IMR-90 (cell line): ENCODE measurements around the gene KRT33A. TPM values are rescaled to one million over a fixed set of nuclear protein-coding genes. Genes with fewer than 3 reads are reported as not detected.
"Not testable (repeated sequence)": the region's sequence is repeated elsewhere in the genome, so short reads cannot be mapped to it uniquely, and the experiment has no call there.

Source experiments
- ATAC-seq: fragments of 200-7000 bp; cut with Tn5 transposase; 2 replicates; pipeline ENCODE4 v1.9.1; 2020; ENCODE audit warnings: low read depth, mild to moderate bottlenecking, moderate library complexity
- BruUV-seq: library from RNA; stranded (reverse); fragments of 400-500 nt; replicated peaks from 2 replicates; lab custom pipeline; 2021; lab: Mats Ljungman, UMichigan
- CTCF ChIA-PET: fragments of 300-600 bp; formaldehyde crosslinking; extraction: SDS; loops from one replicate; lab custom pipeline; 2021; ENCODE audit warnings: antibody characterized with exemption; lab: Yijun Ruan, JAX
- POLR2A ChIA-PET: fragments of 300-600 bp; sonication (Branson Sonifier 250); formaldehyde crosslinking; loops from one replicate; lab custom pipeline; 2022; ENCODE audit warnings: antibody characterized with exemption; ENCODE audit not compliant: unreplicated experiment; lab: Charles Lee
- DNase-seq: peaks from one replicate; pipeline ENCODE4 v3.0.0; 2013
- H2AFZ ChIP-seq: replicated peaks from 2 replicates; pipeline ENCODE3; 2013; ENCODE audit warnings: low read length, mild to moderate bottlenecking; ENCODE audit not compliant: poor library complexity
- H2AK5ac ChIP-seq: 2 replicates; pipeline ENCODE4 v1.6.1; 2013; ENCODE audit warnings: low read depth, low read length, inconsistent platforms
- H2AK9ac ChIP-seq: replicated peaks from 2 replicates; pipeline ENCODE3; 2013; ENCODE audit warnings: mild to moderate bottlenecking, low read depth, low read length, moderate library complexity; ENCODE audit not compliant: poor library complexity
- H2BK120ac ChIP-seq: 2 replicates; pipeline ENCODE4 v1.6.1; 2013; ENCODE audit warnings: low read depth, low read length, inconsistent platforms
- H2BK15ac ChIP-seq: 3 replicates; pipeline ENCODE4 v1.6.1; 2013; ENCODE audit warnings: low read depth, low read length, inconsistent platforms
- H2BK20ac ChIP-seq: 2 replicates; pipeline ENCODE4 v1.6.1; 2013; ENCODE audit warnings: low read depth, mild to moderate bottlenecking, inconsistent platforms, low read length, moderate library complexity
- H2BK5ac ChIP-seq: 2 replicates; pipeline ENCODE4 v1.6.1; 2013; ENCODE audit warnings: mild to moderate bottlenecking, low read depth, low read length, inconsistent platforms; ENCODE audit not compliant: poor library complexity, severe bottlenecking
- H3K14ac ChIP-seq: replicated peaks from 2 replicates; pipeline ENCODE4 v1.6.1; 2013; ENCODE audit warnings: low read depth, low read length, inconsistent platforms
- H3K18ac ChIP-seq: 2 replicates; pipeline ENCODE4 v1.6.1; 2013; ENCODE audit warnings: low read depth, low read length, control low read depth
- H3K23ac ChIP-seq: 2 replicates; pipeline ENCODE4 v1.6.1; 2013; ENCODE audit warnings: low read depth, low read length, inconsistent platforms
- H3K27ac ChIP-seq: 2 replicates; pipeline ENCODE4 v1.5.1; 2013; ENCODE audit warnings: mild to moderate bottlenecking, control low read depth, low read length; ENCODE audit not compliant: insufficient read depth
- H3K27me3 ChIP-seq: 2 replicates; pipeline ENCODE4 v1.6.1; 2013; ENCODE audit warnings: low read length; ENCODE audit not compliant: control insufficient read depth, insufficient read depth
- H3K36me3 ChIP-seq: 2 replicates; pipeline ENCODE4 v1.6.1; 2013; ENCODE audit warnings: low read length, mixed read lengths; ENCODE audit not compliant: control insufficient read depth, insufficient read depth
- H3K4ac ChIP-seq: 2 replicates; pipeline ENCODE4 v1.6.1; 2013; ENCODE audit warnings: low read depth, low read length, inconsistent platforms
- H3K4me1 ChIP-seq: 2 replicates; pipeline ENCODE4 v1.6.1; 2013; ENCODE audit warnings: low read length, mixed read lengths; ENCODE audit not compliant: control insufficient read depth, insufficient read depth
- H3K4me2 ChIP-seq: 2 replicates; pipeline ENCODE4 v1.6.1; 2013; ENCODE audit warnings: low read depth, mild to moderate bottlenecking, control low read depth, low read length, moderate library complexity
- H3K4me3 ChIP-seq: 2 replicates; pipeline ENCODE4 v1.5.1; 2013; ENCODE audit warnings: low read depth, mild to moderate bottlenecking, control low read depth, low read length, moderate library complexity; ENCODE audit not compliant: insufficient read depth
- H3K56ac ChIP-seq: 2 replicates; pipeline ENCODE4 v1.6.1; 2013; ENCODE audit warnings: low read length, inconsistent platforms; ENCODE audit not compliant: insufficient read depth; ENCODE audit errors: extremely low read depth
- H3K79me1 ChIP-seq, 2 experiments: 2 replicates each; pipeline ENCODE4 v1.6.1; 2013; ENCODE audit warnings: low read length in 2 of 2, inconsistent platforms in 1 of 2, low read depth in 1 of 2
- H3K9ac ChIP-seq: 2 replicates; pipeline ENCODE4 v1.6.1; 2013; ENCODE audit warnings: low read depth, low read length, control low read depth
- H3K9me1 ChIP-seq: 2 replicates; pipeline ENCODE4 v1.6.1; 2013; ENCODE audit warnings: low read length, inconsistent platforms; ENCODE audit not compliant: insufficient read depth
- H3K9me3 ChIP-seq: 2 replicates; pipeline ENCODE4 v1.6.1; 2013; ENCODE audit warnings: low read length; ENCODE audit not compliant: control insufficient read depth, insufficient read depth
- H4K20me1 ChIP-seq: 2 replicates; pipeline ENCODE4 v1.6.1; 2013; ENCODE audit warnings: low read length, inconsistent platforms; ENCODE audit not compliant: insufficient read depth
- H4K5ac ChIP-seq: 2 replicates; pipeline ENCODE4 v1.6.1; 2013; ENCODE audit warnings: mild to moderate bottlenecking, low read depth, low read length, control low read depth
- H4K8ac ChIP-seq, 2 experiments: 2 replicates each; pipeline ENCODE4 v1.6.1; 2013; ENCODE audit warnings: low read depth in 2 of 2, low read length in 2 of 2, control low read depth in 1 of 2, inconsistent platforms in 1 of 2
- H4K91ac ChIP-seq: 2 replicates; pipeline ENCODE4 v1.6.1; 2013; ENCODE audit warnings: low read depth, low read length, inconsistent platforms; ENCODE audit not compliant: insufficient read depth
- BHLHE40 ChIP-seq: fragments of 150-350 bp; IDR thresholded peaks from 2 replicates; pipeline ENCODE4 v1.6.1; 2016; ENCODE audit warnings: mild to moderate bottlenecking, low read depth, low read length
- FOS ChIP-seq: fragments of 150-350 bp; IDR thresholded peaks from 2 replicates; pipeline ENCODE4 v1.6.1; 2016; ENCODE audit warnings: low read depth, low read length
- NFE2L2 ChIP-seq: fragments of 150-350 bp; IDR thresholded peaks from 2 replicates; pipeline ENCODE4 v1.6.1; 2016; ENCODE audit warnings: low read depth, mild to moderate bottlenecking, low read length
- WGBS, 2 experiments: methylation state at CpG; one replicate each; pipeline versions ENCODE4 v1.1.5 to v1.1.7; 2013; ENCODE audit warnings: missing lambda C conversion rate in 2 of 2; ENCODE audit not compliant: insufficient read length in 1 of 2; ENCODE audit errors: extremely low coverage in 2 of 2; 5-methylcytosine and 5-hydroxymethylcytosine counted together
- dilution Hi-C: fragments of 300-500 bp; cut with HindIII; formaldehyde crosslinking; loops from one replicate; pipeline ENCODE4 v1.14.3; 2018; ENCODE audit warnings: low sequenced_read_pairs; ENCODE audit not compliant: unreplicated experiment
- in situ Hi-C: fragments of 300-500 bp; cut with MboI; formaldehyde crosslinking; loops from 3 replicates; pipeline ENCODE4 v1.14.3; 2019; ENCODE audit warnings: low sequenced_read_pairs, inconsistent platforms, mixed read lengths
- intact Hi-C: fragments of 100-400 bp; cut with micrococcal nuclease; formaldehyde crosslinking; loops from 2 replicates; pipeline ENCODE4 v1.10.0; 2022
- polyA plus RNA-seq, 3 experiments: library from polyadenylated mRNA; depleted of rRNA; stranded (reverse); fragments of >200 nt; gene quantifications; 2 replicates each; pipeline ENCODE4 v1.2.3, GENCODE V29; 2012; ENCODE audit warnings: low replicate concordance in 1 of 3
- total RNA-seq: library from RNA; depleted of rRNA; stranded (reverse); fragments of >200 nt; gene quantifications from 2 replicates; pipeline ENCODE4 v1.2.3, GENCODE V29; 2012

Gene KRT33A
- total and polyA plus RNA-seq, 2 of the 4 experiments (the other 2 are of a cell fraction), result not detected

GRCh38 chr17:41380091-41380490 lies 29.5 kb upstream of the KRT33A start:
- Histone ChIP-seq H2AK9ac (peak overlapping the region; percentile 35), H3K14ac (peak overlapping the region; percentile 91), H3K56ac (peak overlapping the region; percentile 68), H3K4me2 (peak overlapping the region; percentile 73), H3K9me1 (peaks cover 30% of the 10 kb centered on the region), H2BK5ac (peak overlapping the region; percentile 99), H3K23ac (peak overlapping the region; percentile 78), H2BK20ac (peak overlapping the region; percentile 95), H4K5ac (peak overlapping the region; percentile 86; the same call in 1 of the 2 replicates), H3K27ac (peak overlapping the region; percentile 79), H2AK5ac (peak overlapping the region; percentile 99), H3K18ac (peak overlapping the region; percentile 89; the same call in 1 of the 2 replicates), H2BK15ac (peak overlapping the region; percentile 64; the same call in 2 of the 3 replicates), H2AFZ (peak overlapping the region; percentile 71), H3K4me1 (peaks cover 28% of the 10 kb centered on the region), H3K4ac (peak overlapping the region; percentile 98), H4K91ac (peak overlapping the region; percentile 99), H4K8ac (peak overlapping the region; percentile 73 to 97), H2BK120ac (peak overlapping the region; percentile 95)
- DNase-seq (peak; percentile 91), ATAC-seq (peak; percentile 65)
- H4K20me1 ChIP-seq, H3K4me3 ChIP-seq, H3K79me1 ChIP-seq, in situ Hi-C loops, dilution Hi-C loops, BruUV-seq, H3K27me3 ChIP-seq, H3K36me3 ChIP-seq, H3K9ac ChIP-seq, H3K9me3 ChIP-seq, intact Hi-C loops: not testable (repeated sequence)
- 50% methylated on average over 2 of the region's 7 CpGs; no CpG with 5 or more reads in 1 of the 2 experiments for WGBS, 2 experiments
- ChIA-PET POLR2A (interaction anchor here (0.7 kb wide), 1 partner anchor 418 kb away, joined by 10 read pairs; no protein-coding TSS in a partner anchor), CTCF (interaction anchor here (0.6 kb wide), 2 partner anchors 283 to 368 kb away, joined by 3 to 4 read pairs; no protein-coding TSS in a partner anchor)
- peak; percentile 79 for TF ChIP-seq NFE2L2
- TF ChIP-seq BHLHE40, result peak; percentile 78
- TF ChIP-seq FOS, result 0 out of 2 replicates have a peak, but pooled peaks have one; percentile 33
